H54 (cell line): ENCODE data around the gene KRT16.
"Not testable (repeated sequence)": the region's sequence is repeated elsewhere in the genome, so short reads cannot be mapped to it uniquely, and the experiment has no call there.

Source experiments
- DNase-seq: peaks from one replicate; pipeline ENCODE4 v3.0.0; 2011; ENCODE audit warnings: low spot score, mixed read lengths; ENCODE audit not compliant: insufficient read length
- FAIRE-seq: peaks from 3 replicates; lab custom pipeline; 2011; peaks lifted over from hg19 to GRCh38; lab: Jason Lieb, UNC
- POLR2A ChIP-seq: IDR thresholded peaks from 2 replicates; pipeline ENCODE4 v1.6.1; 2011; ENCODE audit warnings: low read depth, mild to moderate bottlenecking, low read length

Gene KRT16

DNA sequence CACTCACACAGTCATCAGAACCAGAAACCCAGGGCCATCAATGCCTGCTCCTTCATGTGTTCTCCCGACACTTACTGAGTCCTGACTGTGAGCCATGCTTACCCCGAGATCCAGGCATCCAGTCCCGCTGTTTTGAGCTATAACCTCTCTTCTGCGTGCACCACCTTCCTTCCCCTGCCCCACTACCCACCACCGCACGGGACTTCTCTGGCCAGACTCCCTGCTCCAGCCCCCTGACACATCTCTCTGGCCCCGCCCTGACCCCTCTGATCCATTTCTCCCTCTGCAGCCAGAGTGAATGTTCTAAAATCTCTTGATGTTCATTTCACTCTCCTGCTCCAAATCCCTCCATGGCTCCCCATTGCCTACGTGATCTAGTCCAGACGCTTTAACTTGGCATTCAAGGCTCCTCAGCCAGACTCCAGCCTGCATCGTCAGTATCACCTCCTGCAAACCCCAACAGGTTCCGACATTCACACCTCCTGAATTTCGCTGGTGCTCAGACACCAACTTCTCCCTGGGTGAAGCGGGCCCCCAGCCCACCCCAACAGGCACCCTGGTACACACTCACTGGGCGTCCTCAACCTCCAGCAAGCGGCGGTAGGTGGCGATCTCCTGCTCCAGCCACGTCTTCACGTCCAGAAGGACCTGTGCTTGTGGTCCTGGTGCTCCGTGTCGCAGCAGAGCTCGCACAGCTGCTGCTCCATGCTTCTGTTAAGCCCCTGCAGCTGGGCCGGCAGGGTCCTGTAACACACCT is 14.9 kb upstream of the KRT16 start:
- FAIRE-seq (no peak), DNase-seq (no peak)
- no peak for TF ChIP-seq POLR2A

DNA sequence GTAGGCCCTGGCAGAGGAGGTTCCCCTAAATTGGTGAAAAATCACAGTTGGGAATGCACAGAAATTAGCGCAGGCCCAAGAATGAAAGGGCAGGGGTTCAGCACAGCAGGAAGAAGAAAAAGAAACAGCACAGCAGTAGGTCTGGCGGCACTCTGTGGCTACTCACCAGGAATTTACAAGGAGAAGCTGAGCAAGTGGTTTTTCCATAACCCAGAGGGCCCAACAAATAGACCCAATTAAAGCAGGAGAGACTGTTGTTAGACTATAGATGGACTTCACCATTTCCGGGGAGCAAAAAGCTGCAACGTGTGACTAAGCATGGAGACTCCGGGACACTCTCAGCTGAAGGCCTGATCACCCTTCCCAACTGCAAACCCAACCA is 14.3 kb upstream of the KRT16 start:
- not testable (repeated sequence) for DNase-seq, FAIRE-seq

DNA sequence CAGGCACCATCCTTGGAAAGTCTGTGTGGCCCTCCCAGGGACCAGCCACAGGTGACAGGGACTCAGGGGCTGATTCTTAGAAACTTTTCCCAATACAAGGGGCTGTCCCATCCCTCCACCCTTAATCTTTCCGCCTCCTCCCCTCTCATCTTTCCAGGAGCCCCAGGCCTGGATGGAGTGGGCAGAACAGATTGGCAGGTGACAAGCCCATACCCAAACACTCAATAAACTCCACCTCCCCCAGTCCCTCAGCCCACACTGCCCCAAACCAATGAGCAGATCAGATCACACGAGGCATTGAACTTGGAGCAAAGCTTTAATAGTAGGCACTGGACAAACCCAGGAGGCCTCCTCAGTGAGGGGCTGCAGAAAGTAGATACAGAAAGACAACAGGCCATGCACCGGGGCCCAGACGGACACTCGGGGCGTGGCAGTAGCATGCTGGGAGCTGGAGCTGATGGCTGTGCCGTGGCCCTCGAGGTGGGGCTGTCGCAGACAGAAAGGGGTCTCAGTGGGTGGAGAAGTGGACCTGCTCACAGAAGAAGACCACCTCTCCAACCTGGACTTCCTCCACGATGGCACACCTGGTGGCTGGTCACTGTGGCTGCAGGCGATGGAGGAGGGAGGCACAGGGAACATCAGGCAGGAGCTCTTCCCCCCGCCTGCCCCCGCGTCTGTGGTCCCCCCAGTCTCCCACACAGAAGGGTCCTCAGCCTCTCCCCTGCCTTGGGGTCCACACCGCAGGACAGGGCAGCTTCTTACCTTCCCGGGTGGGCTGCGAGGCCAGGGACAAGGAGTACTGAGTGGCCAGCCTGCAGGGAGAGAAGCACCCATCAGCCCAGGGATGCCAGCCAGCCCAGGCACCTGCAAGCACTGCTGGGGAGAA is 13.7 kb upstream of the KRT16 start:
- not testable (repeated sequence) for DNase-seq, FAIRE-seq

DNA sequence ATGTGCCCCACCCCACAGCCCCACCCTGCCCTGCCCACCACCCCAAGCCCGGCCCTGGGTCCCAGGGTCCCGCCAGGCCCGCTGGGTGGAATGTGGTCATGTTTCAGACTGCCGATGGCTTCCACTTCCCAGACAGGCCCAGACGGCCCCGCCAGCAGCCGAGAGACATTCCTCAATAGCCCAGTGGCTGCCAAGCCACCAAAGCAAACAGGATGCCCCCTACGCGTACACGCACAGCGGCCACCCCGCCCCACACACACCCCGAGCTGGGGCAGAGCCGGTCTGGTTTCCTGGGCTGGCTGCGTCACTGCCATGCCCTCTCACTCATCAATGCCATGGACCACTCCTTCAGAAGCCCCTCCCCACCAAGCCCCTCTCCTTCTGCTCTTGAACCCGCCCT is 13.0 kb upstream of the KRT16 start:
- no peak for TF ChIP-seq POLR2A
- FAIRE-seq = no peak
- DNase-seq = no peak

DNA sequence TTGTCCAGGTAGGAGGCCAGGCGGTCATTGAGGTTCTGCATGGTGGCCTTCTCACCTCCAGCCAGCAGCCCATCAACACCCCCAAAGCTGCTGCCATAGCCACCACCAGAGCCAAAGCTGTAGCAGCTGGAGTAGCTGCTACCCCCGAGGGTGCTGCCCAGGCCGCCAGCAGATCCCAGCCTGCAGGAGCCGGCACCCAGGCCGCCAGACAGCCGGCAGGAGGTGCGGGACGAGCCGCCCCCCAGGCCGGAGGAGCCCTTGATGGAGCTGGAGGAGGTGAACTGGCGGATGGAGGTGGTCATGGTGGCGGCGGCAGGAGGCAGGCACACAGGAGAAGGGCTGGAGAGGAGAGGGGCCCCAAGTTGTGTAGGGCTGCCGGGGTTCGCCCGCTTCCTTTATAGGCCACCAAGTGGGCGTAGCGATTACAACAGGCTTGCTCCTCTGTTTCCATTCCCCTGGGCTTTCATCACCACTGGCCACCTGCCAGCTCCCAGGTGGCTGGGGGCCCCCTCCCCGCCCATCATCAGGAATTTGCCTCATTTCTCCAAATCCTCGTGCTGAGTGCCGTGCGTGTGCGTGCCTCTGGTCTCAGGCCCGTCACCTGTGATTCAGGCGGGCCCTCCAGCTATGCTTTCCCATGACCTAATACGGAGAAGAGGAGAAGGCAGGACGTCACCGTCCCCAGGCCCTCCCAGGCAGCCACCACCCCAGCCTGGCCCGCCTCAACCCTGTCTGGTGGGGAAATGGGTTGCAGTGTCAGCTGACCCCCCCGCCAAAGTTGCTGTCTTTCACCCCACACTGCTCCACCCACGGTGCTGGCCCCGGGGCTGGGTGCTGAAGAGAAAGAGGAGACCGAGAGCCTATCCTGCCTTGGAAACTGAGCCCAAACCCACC is 11.9 kb upstream of the KRT16 start, which contains the start of gene KRT17:
Gene KRT17, minus strand, starts transcription at position 368 of the 894 bp plus-strand sequence. Its CDS starts 66 bp downstream, at position 302.
- DNase-seq (no peak), FAIRE-seq (no peak)
- no peak for TF ChIP-seq POLR2A

DNA sequence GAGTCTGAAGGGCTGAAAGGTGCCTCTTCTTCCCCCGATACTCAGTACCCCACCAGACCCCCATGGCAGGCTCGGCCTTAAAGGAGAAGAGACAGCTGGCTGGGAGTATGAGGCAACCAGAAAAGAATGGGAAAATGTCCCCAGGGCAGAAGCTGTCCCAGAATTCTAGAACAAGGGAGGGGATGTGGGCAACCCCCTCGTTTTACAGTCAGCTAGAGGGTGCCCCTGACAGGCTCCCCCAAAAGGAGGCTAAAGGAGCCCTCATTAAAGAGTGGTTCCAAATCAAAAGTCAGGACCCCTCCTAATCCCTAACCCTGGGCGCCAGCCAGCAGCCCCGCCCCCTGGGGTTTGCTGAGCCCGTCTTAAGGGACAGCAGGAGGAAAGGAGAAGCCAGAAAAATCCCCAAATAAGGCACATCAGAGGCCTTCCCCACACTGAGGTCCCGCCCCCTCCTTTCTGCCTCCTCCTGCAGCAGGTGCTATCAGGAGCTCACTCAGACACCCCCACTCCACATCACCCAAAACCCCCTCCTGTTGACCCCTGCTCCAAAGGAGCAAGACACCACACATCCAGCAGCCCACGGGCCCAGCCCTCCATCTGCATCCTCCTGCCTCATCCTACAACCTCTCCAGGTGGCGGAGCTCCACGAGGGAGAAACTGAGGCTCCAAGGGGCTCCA is 10.8 kb upstream of the KRT16 start:
- DNase-seq, FAIRE-seq: not testable (repeated sequence)

DNA sequence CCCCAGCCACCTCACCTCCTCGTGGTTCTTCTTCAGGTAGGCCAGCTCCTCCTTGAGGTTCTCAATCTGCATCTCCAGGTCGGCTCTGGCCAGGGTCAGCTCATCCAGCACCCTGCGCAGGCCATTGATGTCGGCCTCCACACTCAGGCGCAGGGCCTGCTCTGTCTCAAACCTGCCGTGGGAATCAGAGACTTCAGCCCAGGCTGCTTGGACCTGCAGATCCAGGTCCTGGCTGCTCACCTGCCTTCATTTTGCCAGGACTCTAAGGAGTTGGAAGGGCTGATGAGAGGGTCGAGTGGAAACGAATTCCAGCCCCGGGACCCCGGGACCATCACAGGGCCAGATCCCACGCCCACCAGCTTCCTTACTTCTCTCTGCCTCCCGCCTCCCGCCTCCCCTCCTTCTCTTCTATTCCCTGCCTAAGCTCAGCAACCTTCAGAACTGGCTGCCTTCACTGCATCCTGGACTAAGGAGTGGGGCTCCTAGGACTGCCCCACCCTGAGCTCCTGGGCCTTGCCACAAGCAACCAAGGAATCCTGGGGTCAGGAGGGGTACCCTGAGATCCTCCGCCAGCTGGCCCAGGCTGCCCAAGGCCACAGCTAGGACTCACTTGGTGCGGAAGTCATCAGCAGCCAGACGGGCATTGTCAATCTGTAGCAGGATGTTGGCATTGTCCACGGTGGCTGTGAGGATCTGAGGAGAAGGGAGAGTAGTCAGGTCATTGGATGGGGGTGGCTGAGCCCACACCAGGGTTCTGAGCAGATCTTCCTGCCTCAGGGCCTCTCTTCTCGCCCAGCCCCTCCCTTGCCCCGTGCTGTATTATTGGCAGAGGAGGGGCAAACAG is 10.0 kb upstream of the KRT16 start:
- not testable (repeated sequence) for FAIRE-seq, DNase-seq

DNA sequence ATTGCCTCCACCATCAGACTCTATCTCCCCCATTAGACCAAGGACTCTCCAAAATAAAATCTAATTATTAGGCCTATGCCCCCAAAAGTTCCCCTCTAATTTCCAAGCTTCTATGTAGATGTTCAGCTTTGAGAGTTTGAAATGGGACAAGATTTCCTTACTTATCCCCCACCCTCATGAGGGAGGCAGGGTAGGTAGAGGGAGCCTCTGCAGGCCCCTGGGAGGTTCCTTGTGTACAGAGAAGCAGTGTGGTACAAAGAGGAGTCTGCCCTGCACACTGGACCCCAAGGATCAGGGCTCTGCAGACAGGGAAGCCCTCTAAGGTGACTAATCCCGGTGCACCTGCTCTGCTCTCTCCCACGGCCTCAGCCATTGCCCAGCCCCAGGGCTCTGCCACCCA is 9.3 kb upstream of the KRT16 start:
- DNase-seq (no peak), FAIRE-seq (no peak)
- no peak for TF ChIP-seq POLR2A

DNA sequence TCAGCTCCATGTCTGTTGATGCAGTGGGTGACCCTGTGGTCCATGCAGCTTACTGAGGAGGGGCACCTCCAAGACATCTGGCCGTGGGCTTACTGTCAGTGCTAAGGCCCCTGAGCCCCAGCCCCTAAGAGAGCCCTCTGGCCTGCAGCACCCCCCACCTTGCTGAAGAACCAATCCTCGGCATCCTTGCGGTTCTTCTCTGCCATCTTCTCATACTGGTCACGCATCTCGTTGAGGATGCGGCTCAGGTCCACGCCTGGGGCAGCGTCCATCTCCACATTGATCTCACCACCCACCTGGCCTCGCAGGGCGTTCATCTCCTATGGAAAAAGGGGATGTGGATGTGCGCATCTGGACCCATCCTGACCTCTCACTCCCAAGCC is 8.9 kb upstream of the KRT16 start:
- not testable (repeated sequence) for FAIRE-seq

DNA sequence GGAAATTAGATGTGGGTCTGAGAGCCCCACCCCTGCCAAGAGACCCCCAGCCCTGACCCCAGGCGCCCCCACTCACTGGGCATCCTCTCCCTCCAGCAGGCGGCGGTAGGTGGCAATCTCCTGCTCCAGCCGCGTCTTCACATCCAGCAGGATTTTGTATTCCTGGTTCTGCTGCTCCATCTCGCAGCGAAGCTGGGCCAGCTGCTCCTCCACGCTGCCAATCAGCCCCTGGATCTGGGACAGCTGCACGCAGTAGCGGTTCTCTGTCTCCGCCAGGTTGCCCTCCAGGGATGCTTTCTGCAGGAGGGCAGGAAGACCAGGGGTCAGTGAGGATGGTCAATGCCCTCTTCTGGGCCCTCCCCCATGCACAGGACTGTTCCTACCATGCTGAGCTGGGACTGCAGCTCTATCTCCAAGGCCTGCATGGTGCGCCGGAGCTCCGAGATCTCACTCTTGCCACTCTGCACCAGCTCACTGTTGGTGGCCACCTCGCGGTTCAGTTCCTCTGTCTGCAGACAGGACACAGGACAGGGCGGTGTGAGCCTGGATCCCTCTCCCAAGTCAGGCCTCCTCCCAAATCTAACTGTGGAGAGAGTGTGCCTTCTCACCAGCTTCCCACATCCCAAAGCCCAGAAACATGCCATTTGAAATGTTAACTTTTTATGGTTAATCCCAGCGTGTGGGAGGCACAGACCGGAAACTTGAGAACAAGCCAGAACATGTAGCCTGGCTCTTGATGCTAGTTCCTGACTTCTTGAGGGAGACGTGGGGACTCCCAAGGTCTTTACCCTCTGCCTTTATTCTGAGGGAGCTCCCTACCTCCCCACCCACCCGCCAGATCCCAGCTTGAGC is 8.2 kb upstream of the KRT16 start:
- DNase-seq (no peak), FAIRE-seq (no peak)
- no peak for TF ChIP-seq POLR2A

More for the DNA sequence above, 8.9 kb upstream of the KRT16 start:
- DNase-seq = not testable (repeated sequence)

DNA sequence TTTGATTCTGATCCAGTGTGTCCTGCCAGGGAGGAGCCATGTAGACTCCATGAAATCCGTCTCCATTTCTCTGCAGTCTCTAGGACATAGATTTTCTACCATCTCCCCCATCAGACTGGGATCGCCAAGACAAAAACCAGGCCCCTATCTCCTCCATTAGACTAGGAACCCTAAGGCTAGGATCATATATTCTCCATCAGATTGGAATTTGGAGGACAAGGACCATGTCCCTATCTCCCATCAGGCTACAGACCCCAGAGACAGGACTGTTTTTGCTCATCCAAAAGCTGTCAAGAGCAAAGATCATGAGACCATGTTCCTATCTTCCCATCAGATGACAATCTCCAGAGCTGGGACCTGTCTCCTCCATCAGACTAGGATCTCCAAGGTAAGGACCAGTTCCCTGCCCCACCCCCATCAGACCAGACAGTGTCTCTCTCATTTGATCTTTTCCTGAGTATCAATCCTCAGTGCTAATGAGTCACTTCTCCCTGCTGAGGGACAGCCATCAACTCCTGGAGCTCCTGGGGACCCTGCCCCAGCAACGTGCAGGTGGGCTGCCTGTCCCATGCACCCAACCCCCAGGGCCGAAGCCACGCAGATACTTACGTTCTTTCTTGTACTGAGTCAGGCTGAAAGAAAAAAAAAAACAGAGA is 7.5 kb upstream of the KRT16 start:
- FAIRE-seq, DNase-seq: not testable (repeated sequence)
